H1 (cell line): ENCODE results near the gene RNF220. TPM values are rescaled to one million over a fixed set of nuclear protein-coding genes. Genes with fewer than 3 reads are reported as not detected.
A peak's percentile ranks its signal among the peaks of the same experiment; 100 is the strongest.

Source experiments
- CTCF ChIA-PET: fragments of 300-600 bp; sonication (Branson Sonifier 250); formaldehyde crosslinking; loops from one replicate; lab custom pipeline; 2021; ENCODE audit not compliant: partially characterized antibody; lab: Charles Lee
- POLR2A ChIA-PET: fragments of 300-600 bp; sonication (Branson Sonifier 250); formaldehyde crosslinking; loops from one replicate; lab custom pipeline; 2021; ENCODE audit warnings: inconsistent platforms; ENCODE audit not compliant: partially characterized antibody; lab: Charles Lee
- DNase-seq, 2 experiments: peaks; one replicate each; pipeline versions ENCODE4 v3.0.0 to v3.0.0-alpha.2; 2010 to 2022; ENCODE audit warnings: low spot score in 2 of 2, low read depth in 1 of 2, mixed read lengths in 1 of 2
- FAIRE-seq: peaks from 2 replicates; lab custom pipeline; 2011; peaks lifted over from hg19 to GRCh38; lab: Jason Lieb, UNC
- H2AFZ ChIP-seq: 2 replicates; pipeline ENCODE4 v1.8.1; 2012; ENCODE audit warnings: low read length, inconsistent platforms
- H2AK5ac ChIP-seq: 2 replicates; pipeline ENCODE4 v1.6.1; 2013; ENCODE audit warnings: low read depth, low read length
- H2BK120ac ChIP-seq: replicated peaks from 2 replicates; pipeline ENCODE3; 2013; ENCODE audit warnings: low read depth, low read length, inconsistent platforms
- H2BK12ac ChIP-seq: 2 replicates; pipeline ENCODE4 v1.6.1; 2013; ENCODE audit warnings: low read depth, low read length
- H2BK15ac ChIP-seq: 2 replicates; pipeline ENCODE4 v1.6.1; 2013; ENCODE audit warnings: low read length
- H2BK20ac ChIP-seq: 2 replicates; pipeline ENCODE4 v1.6.1; 2013; ENCODE audit warnings: low read length
- H2BK5ac ChIP-seq: 2 replicates; pipeline ENCODE4 v1.6.1; 2013; ENCODE audit warnings: low read depth, low read length
- H3K14ac ChIP-seq: 2 replicates; pipeline ENCODE4 v1.6.1; 2013; ENCODE audit warnings: inconsistent platforms; ENCODE audit not compliant: insufficient read length
- H3K18ac ChIP-seq: 2 replicates; pipeline ENCODE4 v1.6.1; 2013; ENCODE audit warnings: low read length; ENCODE audit errors: extremely low read depth
- H3K23ac ChIP-seq: 2 replicates; pipeline ENCODE4 v1.6.1; 2013; ENCODE audit warnings: inconsistent platforms; ENCODE audit not compliant: insufficient read length
- H3K23me2 ChIP-seq: 2 replicates; pipeline ENCODE4 v1.6.1; 2013; ENCODE audit warnings: low read depth, low read length
- H3K27ac ChIP-seq: 2 replicates; pipeline ENCODE4 v1.6.1; 2011; ENCODE audit warnings: low read depth, low read length, inconsistent platforms
- H3K27me3 ChIP-seq, 4 experiments: replicated peaks in 1 of 4; 1 replicate in 1 of 4; 2 replicates in 3 of 4; pipeline versions ENCODE4 v1.6.1 to v1.8.1; 2011 to 2013; ENCODE audit warnings: low read length in 3 of 4, mild to moderate bottlenecking in 3 of 4, inconsistent platforms in 2 of 4, mixed read lengths in 2 of 4, moderate library complexity in 1 of 4; ENCODE audit not compliant: control insufficient read depth in 3 of 4, insufficient read depth in 3 of 4; ENCODE audit errors: extremely low read depth in 1 of 4
- H3K36me3 ChIP-seq, 4 experiments: 2 replicates each; pipeline versions ENCODE4 v1.6.1 to v1.8.1; 2011 to 2013; ENCODE audit warnings: mild to moderate bottlenecking in 4 of 4, low read length in 3 of 4, moderate library complexity in 2 of 4, control low read depth in 1 of 4, inconsistent platforms in 1 of 4; ENCODE audit not compliant: insufficient read depth in 4 of 4, control insufficient read depth in 2 of 4
- H3K4ac ChIP-seq: replicated peaks from 2 replicates; pipeline ENCODE3; 2013; ENCODE audit warnings: low read length, low read depth, mixed read lengths, inconsistent platforms; ENCODE audit not compliant: insufficient read length
- H3K4me1 ChIP-seq, 4 experiments: replicated peaks in 1 of 4; 1 replicate in 1 of 4; 2 replicates in 3 of 4; pipeline versions ENCODE4 v1.6.1 to v1.8.1; 2011 to 2013; ENCODE audit warnings: low read length in 3 of 4, inconsistent platforms in 2 of 4, mixed read lengths in 1 of 4; ENCODE audit not compliant: insufficient read depth in 4 of 4, control insufficient read depth in 3 of 4
- H3K4me2 ChIP-seq, 2 experiments: 2 replicates each; pipeline versions ENCODE4 v1.6.1 to v1.8.1; 2011 to 2013; ENCODE audit warnings: low read depth in 2 of 2, low read length in 2 of 2, control low read depth in 1 of 2, inconsistent platforms in 1 of 2, mild to moderate bottlenecking in 1 of 2; ENCODE audit not compliant: insufficient read depth in 1 of 2
- H3K4me3 ChIP-seq, 4 experiments: fragments of 200-600, 300-600 bp in 1 of 4; sonication (generic), shearing (Covaris generic), sonication (Bioruptor Twin) in 1 of 4; 2 replicates each; pipeline versions ENCODE4 v1.5.1 to v1.8.1; 2011 to 2016; ENCODE audit warnings: low read length in 4 of 4, low read depth in 3 of 4, control low read depth in 2 of 4, inconsistent platforms in 2 of 4, mild to moderate bottlenecking in 2 of 4, mixed read lengths in 1 of 4, moderate library complexity in 1 of 4; ENCODE audit not compliant: insufficient read depth in 2 of 4; ENCODE audit errors: extremely low read depth in 1 of 4
- H3K56ac ChIP-seq: replicated peaks from 2 replicates; pipeline ENCODE3; 2013; ENCODE audit warnings: low read depth, mild to moderate bottlenecking, mixed read lengths, low read length, inconsistent platforms; ENCODE audit not compliant: insufficient read length
- H3K79me1 ChIP-seq: 2 replicates; pipeline ENCODE4 v1.6.1; 2013; ENCODE audit warnings: low read depth, low read length, control low read depth
- H3K79me2 ChIP-seq, 2 experiments: 2 replicates each; pipeline versions ENCODE4 v1.6.1 to v1.8.1; 2012 to 2013; ENCODE audit warnings: low read length in 2 of 2, mild to moderate bottlenecking in 2 of 2, inconsistent platforms in 1 of 2; ENCODE audit not compliant: insufficient read depth in 2 of 2, control insufficient read depth in 1 of 2
- H3K9ac ChIP-seq, 4 experiments: replicated peaks in 1 of 4; 1 replicate in 1 of 4; 2 replicates in 3 of 4; pipeline versions ENCODE4 v1.6.1 to v1.8.1; 2011 to 2013; ENCODE audit warnings: low read depth in 3 of 4, low read length in 3 of 4, control low read depth in 2 of 4, mild to moderate bottlenecking in 2 of 4, moderate library complexity in 2 of 4, inconsistent platforms in 1 of 4; ENCODE audit errors: extremely low read depth in 1 of 4
- H3K9me3 ChIP-seq, 2 experiments: 2 replicates each; pipeline versions ENCODE4 v1.6.1 to v1.8.1; 2012 to 2013; ENCODE audit warnings: mild to moderate bottlenecking in 2 of 2, moderate library complexity in 2 of 2, control low read depth in 1 of 2, inconsistent platforms in 1 of 2, low read depth in 1 of 2, low read length in 1 of 2, mixed read lengths in 1 of 2; ENCODE audit not compliant: insufficient read depth in 2 of 2
- H4K20me1 ChIP-seq, 2 experiments: replicated peaks in 1 of 2; 2 replicates each; pipeline versions ENCODE3 to v1.8.1; 2011 to 2013; ENCODE audit warnings: inconsistent platforms in 2 of 2, low read length in 2 of 2, mild to moderate bottlenecking in 1 of 2; ENCODE audit not compliant: insufficient read depth in 2 of 2, control insufficient read depth in 1 of 2
- H4K5ac ChIP-seq: 2 replicates; pipeline ENCODE4 v1.6.1; 2013; ENCODE audit warnings: low read length, low read depth, mixed read lengths, inconsistent platforms; ENCODE audit not compliant: insufficient read length
- H4K8ac ChIP-seq: 2 replicates; pipeline ENCODE4 v1.8.0; 2013; ENCODE audit warnings: mild to moderate bottlenecking, moderate library complexity, low read length, inconsistent platforms; ENCODE audit not compliant: insufficient read depth; ENCODE audit errors: extremely low read depth
- H4K91ac ChIP-seq: replicated peaks from 2 replicates; pipeline ENCODE3; 2013; ENCODE audit warnings: low read length, mixed read lengths, inconsistent platforms; ENCODE audit not compliant: insufficient read length
- BCL11A ChIP-seq, 2 experiments: IDR thresholded peaks; one replicate each; pipeline ENCODE4 v1.6.1; 2011; ENCODE audit warnings: low read depth in 2 of 2, low read length in 2 of 2, mild to moderate bottlenecking in 2 of 2
- CHD2 ChIP-seq: IDR thresholded peaks from 2 replicates; pipeline ENCODE4 v1.6.1; 2012; ENCODE audit warnings: low read length, improper control_type of control experiment
- HDAC6 ChIP-seq: IDR thresholded peaks from one replicate; pipeline ENCODE4 v1.7.1; 2012; ENCODE audit warnings: low read depth, mild to moderate bottlenecking, inconsistent platforms, low read length, moderate library complexity
- NANOG ChIP-seq: IDR thresholded peaks from 2 replicates; pipeline ENCODE4 v1.6.1; 2011; ENCODE audit warnings: low read length, low read depth, mild to moderate bottlenecking, inconsistent platforms; ENCODE audit not compliant: insufficient read depth, poor library complexity, severe bottlenecking
- NRF1 ChIP-seq: IDR thresholded peaks from 2 replicates; pipeline ENCODE4 v1.6.1; 2011; ENCODE audit warnings: mild to moderate bottlenecking, low read depth, low read length, improper control_type of control experiment
- RBBP5 ChIP-seq: IDR thresholded peaks from 2 replicates; pipeline ENCODE4 v1.7.1; 2012; ENCODE audit warnings: low read depth, mild to moderate bottlenecking, inconsistent platforms, low read length, moderate library complexity, borderline replicate concordance
- SP1 ChIP-seq: IDR thresholded peaks from 2 replicates; pipeline ENCODE4 v1.6.1; 2011; ENCODE audit warnings: low read depth, low read length
- TBP ChIP-seq: IDR thresholded peaks from 2 replicates; pipeline ENCODE4 v1.6.1; 2011; ENCODE audit warnings: low read depth, low read length, improper control_type of control experiment
- WGBS, 2 experiments: shearing (Covaris generic) in 1 of 2; methylation state at CpG; one replicate each; pipeline versions ENCODE4 v1.1.6 to v1.1.7; 2013 to 2015; ENCODE audit warnings: low lambda C conversion rate in 2 of 2, mixed read lengths in 2 of 2, inconsistent platforms in 1 of 2, low coverage in 1 of 2, missing lambda C conversion rate in 1 of 2; ENCODE audit not compliant: insufficient replicate concordance in 2 of 2, insufficient coverage in 1 of 2, insufficient read length in 1 of 2; ENCODE audit errors: extremely low coverage in 1 of 2, missing lambda C conversion rate in 1 of 2; 5-methylcytosine and 5-hydroxymethylcytosine counted together
- polyA plus RNA-seq, 7 experiments: library from polyadenylated mRNA; depleted of rRNA in 3 of 7; stranded (reverse) in 5 of 7; unstranded in 2 of 7; fragments of >200 nt in 5 of 7; fragments of 200-250 nt in 2 of 7; gene quantifications; 1 replicate in 5 of 7; 2 replicates in 1 of 7; 4 replicates in 1 of 7; pipeline versions ENCODE4 v1.2.1 to v1.2.3, GENCODE V29; 2011 to 2013; ENCODE audit warnings: missing spikeins in 2 of 7, mixed read lengths in 2 of 7
- total RNA-seq: library from RNA; stranded (reverse); fragmentation: NEBNext Ultra II Directional; extraction: Animal tissue kit (Norgen Biotek cat#: 25700); gene quantifications from 2 replicates; pipeline ENCODE4 v1.2.1, GENCODE V29; 2021
- TF ChIP-seq, protein P1 (sequence below), 3 experiments: IDR thresholded peaks; 1 replicate in 2 of 3; 2 replicates in 1 of 3; pipeline versions ENCODE4 v1.5.1 to v1.6.1; 2011; ENCODE audit warnings: low read length in 3 of 3, mild to moderate bottlenecking in 3 of 3, inconsistent platforms in 2 of 3, low read depth in 1 of 3, moderate library complexity in 1 of 3; ENCODE audit not compliant: insufficient read depth in 1 of 3; ENCODE audit errors: control extremely low read depth in 1 of 3

Gene RNF220
- total and polyA plus RNA-seq, 2 of the 8 experiments (the other 6 are each of a cell fraction or from before 2014, with no cell fraction given): 123 to 160 TPM

DNA sequence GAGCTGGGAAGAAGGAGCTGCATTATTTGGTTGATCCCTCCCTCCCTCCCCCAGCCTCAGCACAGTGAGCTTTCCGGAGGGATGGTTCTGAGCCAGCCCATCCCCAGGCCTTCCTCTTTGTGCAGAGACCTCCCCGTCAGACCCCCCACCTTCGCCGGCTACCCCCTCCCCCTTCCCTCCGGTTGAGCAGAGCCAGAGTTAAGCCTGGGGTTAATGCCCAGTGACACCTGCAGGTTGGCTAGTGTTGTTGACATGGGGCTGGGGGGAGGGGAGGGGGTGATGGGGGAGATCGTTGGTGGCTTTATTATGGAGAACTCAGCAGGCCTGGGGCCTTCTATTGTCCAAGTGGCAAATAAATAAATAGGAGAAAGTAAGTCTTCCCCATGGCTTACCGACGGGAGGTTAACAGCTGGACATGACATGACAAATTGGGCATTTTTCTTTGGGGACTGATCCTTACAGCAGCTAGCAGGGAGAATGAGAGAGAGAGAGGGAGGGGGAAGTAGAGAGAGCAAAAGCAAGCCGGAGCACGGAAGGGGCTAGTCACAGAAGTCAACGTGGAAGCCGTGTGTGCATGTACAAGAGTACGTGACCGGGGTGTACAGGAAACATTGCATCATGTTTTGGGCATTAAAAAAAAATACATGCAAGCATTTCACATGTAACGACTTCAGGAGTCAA is 138.1 kb downstream of the RNF220 start:
- Histone ChIP-seq H3K79me2 (peaks cover 0 to 12% of the 10 kb centered on the region in 2 experiments; a peak in 3 of 4 replicates), H4K91ac (peak overlapping the region; percentile 93), H3K9ac (peak overlapping the region in 2 of 4 experiments; percentile 8 to 14; a peak in 2 of 7 replicates), H3K4ac (no peak overlapping the region), H3K4me2 (peak overlapping the region; percentile 68 to 80), H3K4me3 (peak overlapping the region in 3 of 4 experiments; percentile 16 to 56 (median 26); a peak in 5 of 8 replicates), H2BK5ac (peak overlapping the region; percentile 97; the same call in 1 of the 2 replicates), H2AFZ (no peak overlapping the region), H3K23ac (no peak overlapping the region), H4K20me1 (no peaks in the 10 kb centered on the region), H3K23me2 (no peaks in the 10 kb centered on the region), H4K5ac (peak overlapping the region; percentile 74), H2BK15ac (peak overlapping the region; percentile 63; the same call in 1 of the 2 replicates), H3K36me3 (no peaks in the 10 kb centered on the region), H4K8ac (peak overlapping the region; percentile 87; the same call in 1 of the 2 replicates), H3K79me1 (no peaks in the 10 kb centered on the region; the same call in 1 of the 2 replicates), H2AK5ac (peak overlapping the region; percentile 98), H3K9me3 (no peaks in the 10 kb centered on the region), H2BK12ac (peak overlapping the region; percentile 98), H3K4me1 (peaks cover 21 to 51% (median 39%) of the 10 kb centered on the region in 4 experiments), H3K56ac (peak overlapping the region; percentile 70), H2BK120ac (peak overlapping the region; percentile 86), H3K18ac (peak overlapping the region; percentile 95), H2BK20ac (peak overlapping the region; percentile 98), H3K14ac (no peak overlapping the region), H3K27me3 (peaks cover 0 to 10% (median 2%) of the 10 kb centered on the region in 4 experiments; a peak in 2 of 7 replicates), H3K27ac (peak overlapping the region; percentile 91)
- WGBS, 2 experiments: 4% methylated on average over 9 of the region's 15 CpGs; no CpG with 5 or more reads in 1 of the 2 experiments
- DNase-seq: peak; percentile 75 to 98
- ChIA-PET POLR2A (interaction anchor here (0.5 to 6.2 kb wide), 29 partner anchors 11 to 253 kb away, joined by 3 to 33 read pairs (median 3); no protein-coding TSS in a partner anchor), CTCF (interaction anchor here (0.6 to 12.2 kb wide), 37 partner anchors 10 to 1199 kb away, joined by 3 to 78 read pairs (median 4); no protein-coding TSS in a partner anchor)
- FAIRE-seq: peak; percentile 96
- TF ChIP-seq CHD2 (peak; percentile 56), NANOG (peak; percentile 83), NRF1 (no peak), HDAC6 (no peak), TBP (no peak), BCL11A (IDR thresholded peaks at IDR 0.05; ENCODE audit: low read depth in 2 of 2, low read length in 2 of 2) (peak; percentile 78 to 94), SP1 (peak; percentile 61; the same call in 1 of the 2 replicates), RBBP5 (no peak)
- TF ChIP-seq, protein P1, sequence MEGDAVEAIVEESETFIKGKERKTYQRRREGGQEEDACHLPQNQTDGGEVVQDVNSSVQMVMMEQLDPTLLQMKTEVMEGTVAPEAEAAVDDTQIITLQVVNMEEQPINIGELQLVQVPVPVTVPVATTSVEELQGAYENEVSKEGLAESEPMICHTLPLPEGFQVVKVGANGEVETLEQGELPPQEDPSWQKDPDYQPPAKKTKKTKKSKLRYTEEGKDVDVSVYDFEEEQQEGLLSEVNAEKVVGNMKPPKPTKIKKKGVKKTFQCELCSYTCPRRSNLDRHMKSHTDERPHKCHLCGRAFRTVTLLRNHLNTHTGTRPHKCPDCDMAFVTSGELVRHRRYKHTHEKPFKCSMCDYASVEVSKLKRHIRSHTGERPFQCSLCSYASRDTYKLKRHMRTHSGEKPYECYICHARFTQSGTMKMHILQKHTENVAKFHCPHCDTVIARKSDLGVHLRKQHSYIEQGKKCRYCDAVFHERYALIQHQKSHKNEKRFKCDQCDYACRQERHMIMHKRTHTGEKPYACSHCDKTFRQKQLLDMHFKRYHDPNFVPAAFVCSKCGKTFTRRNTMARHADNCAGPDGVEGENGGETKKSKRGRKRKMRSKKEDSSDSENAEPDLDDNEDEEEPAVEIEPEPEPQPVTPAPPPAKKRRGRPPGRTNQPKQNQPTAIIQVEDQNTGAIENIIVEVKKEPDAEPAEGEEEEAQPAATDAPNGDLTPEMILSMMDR (IDR thresholded peaks at IDR 0.05; ENCODE audit: control extremely low read depth in 1 of 3, insufficient read depth in 1 of 3, low read depth in 1 of 3, low read length in 3 of 3): peak in 2 of 3 experiments; percentile 17 to 49; a peak in 2 of 4 replicates
